Measurements from ENCODE around the gene NCEH1. TPM values are rescaled to one million over a fixed set of nuclear protein-coding genes. Genes with fewer than 3 reads are reported as not detected.
A peak's percentile ranks its signal among the peaks of the same experiment; 100 is the strongest.

NCEH1 gene
- total and polyA plus RNA-seq, 2 of the 13 experiments (the other 11 are each of a cell fraction or from before 2014, with no cell fraction given), result 12.9 to 21.4 TPM

DNA sequence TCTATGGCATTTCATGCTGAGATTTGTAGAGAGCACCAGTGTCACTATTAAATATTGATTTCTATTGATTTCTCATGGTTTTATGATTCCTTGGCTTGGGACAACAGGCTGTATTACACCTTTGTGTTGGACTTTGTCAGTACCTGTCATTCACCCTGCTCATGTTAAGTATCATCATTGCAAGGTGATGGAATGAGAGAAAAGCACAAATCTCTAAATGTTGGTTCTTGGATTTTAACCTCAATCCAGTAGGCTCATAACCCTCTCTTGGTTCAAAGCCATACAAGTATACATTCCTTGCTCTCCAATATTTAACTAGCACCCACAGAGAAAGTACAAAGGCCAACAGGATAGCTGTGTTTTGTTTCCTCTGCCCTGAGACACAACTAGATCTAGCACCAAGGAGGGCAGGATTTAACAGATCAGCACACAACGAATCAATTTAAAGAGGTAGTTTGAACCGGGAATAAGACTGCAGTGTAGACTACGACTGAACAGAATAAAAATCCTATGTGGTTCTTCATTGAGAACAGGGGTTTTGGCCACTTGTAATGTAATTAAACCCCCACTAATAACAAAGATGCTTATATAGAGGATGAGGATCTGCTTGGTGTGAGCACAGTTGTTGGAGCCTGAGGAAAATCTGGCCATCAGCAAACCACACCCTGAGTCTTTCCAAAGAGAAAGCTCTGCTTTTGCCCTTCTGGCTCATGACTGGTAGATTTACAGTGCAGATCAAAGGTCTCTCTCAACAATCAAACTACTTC lies 109.6 kb downstream of the NCEH1 start (continued):
- TF ChIP-seq ZNF646 (CRISPR knock-in tag; IDR thresholded peaks at IDR 0.05), result peak; percentile 44; the same call in 1 of the 2 replicates
- TF ChIP-seq KDM1A (CRISPR knock-in tag; IDR thresholded peaks at IDR 0.05), result no peak
- no peak for TF ChIP-seq CEBPG (CRISPR knock-in tag; IDR thresholded peaks at IDR 0.05)
- no peak for TF ChIP-seq ZNF460 (CRISPR knock-in tag; IDR thresholded peaks at IDR 0.05; ENCODE audit: borderline replicate concordance)
- no peak for TF ChIP-seq ZNF138 (CRISPR knock-in tag; IDR thresholded peaks at IDR 0.05; ENCODE audit: low read depth)
- no peak for TF ChIP-seq CENPT (CRISPR knock-in tag; IDR thresholded peaks at IDR 0.05; ENCODE audit: low read depth)
- no peak for TF ChIP-seq THYN1 (CRISPR knock-in tag; IDR thresholded peaks at IDR 0.05; ENCODE audit: borderline replicate concordance, low read depth)
- TF ChIP-seq ZNF800 (CRISPR knock-in tag; IDR thresholded peaks at IDR 0.05), result no peak
- no peak for TF ChIP-seq ZNF10 (CRISPR knock-in tag; IDR thresholded peaks at IDR 0.05; ENCODE audit: borderline replicate concordance, low read depth)
- TF ChIP-seq GZF1 (CRISPR knock-in tag; IDR thresholded peaks at IDR 0.05), result no peak
- no peak for TF ChIP-seq SMAD3 (CRISPR knock-in tag; IDR thresholded peaks at IDR 0.05)
- no peak for TF ChIP-seq POLR2AphosphoS2 (IDR thresholded peaks at IDR 0.05; ENCODE audit: low read depth, low read length)
- TF ChIP-seq ZNF772 (CRISPR knock-in tag; IDR thresholded peaks at IDR 0.05), result no peak
- no peak for TF ChIP-seq AGO2 (optimal IDR thresholded peaks at IDR 0.05; ENCODE audit: low read depth, low read length)
- TF ChIP-seq, protein P1, sequence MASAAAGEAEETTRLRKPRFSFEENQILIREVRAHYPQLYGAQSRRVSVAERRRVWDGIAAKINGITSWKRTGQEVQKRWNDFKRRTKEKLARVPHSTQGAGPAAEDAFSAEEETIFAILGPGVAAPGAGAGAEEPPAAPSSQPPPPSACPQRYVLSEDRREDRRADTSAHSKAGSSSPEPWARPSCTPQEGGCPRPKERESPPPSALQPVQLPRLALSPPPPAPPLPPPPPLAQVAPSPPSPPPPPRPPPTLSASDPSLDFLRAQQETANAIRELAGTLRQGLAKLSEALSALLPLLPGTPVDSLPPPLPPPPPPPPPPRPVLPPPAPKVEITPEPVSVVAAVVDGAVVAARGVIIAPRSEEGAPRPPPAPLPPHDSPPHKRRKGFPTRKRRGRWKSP (CRISPR knock-in tag; IDR thresholded peaks at IDR 0.05), result no peak
- peak; percentile 60 for TF ChIP-seq FOXA3 (CRISPR knock-in tag; IDR thresholded peaks at IDR 0.05)
- TF ChIP-seq, protein P2, sequence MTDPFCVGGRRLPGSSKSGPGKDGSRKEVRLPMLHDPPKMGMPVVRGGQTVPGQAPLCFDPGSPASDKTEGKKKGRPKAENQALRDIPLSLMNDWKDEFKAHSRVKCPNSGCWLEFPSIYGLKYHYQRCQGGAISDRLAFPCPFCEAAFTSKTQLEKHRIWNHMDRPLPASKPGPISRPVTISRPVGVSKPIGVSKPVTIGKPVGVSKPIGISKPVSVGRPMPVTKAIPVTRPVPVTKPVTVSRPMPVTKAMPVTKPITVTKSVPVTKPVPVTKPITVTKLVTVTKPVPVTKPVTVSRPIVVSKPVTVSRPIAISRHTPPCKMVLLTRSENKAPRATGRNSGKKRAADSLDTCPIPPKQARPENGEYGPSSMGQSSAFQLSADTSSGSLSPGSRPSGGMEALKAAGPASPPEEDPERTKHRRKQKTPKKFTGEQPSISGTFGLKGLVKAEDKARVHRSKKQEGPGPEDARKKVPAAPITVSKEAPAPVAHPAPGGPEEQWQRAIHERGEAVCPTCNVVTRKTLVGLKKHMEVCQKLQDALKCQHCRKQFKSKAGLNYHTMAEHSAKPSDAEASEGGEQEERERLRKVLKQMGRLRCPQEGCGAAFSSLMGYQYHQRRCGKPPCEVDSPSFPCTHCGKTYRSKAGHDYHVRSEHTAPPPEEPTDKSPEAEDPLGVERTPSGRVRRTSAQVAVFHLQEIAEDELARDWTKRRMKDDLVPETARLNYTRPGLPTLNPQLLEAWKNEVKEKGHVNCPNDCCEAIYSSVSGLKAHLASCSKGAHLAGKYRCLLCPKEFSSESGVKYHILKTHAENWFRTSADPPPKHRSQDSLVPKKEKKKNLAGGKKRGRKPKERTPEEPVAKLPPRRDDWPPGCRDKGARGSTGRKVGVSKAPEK (CRISPR knock-in tag; IDR thresholded peaks at IDR 0.05; ENCODE audit: borderline replicate concordance), result no peak; the same call in 1 of the 2 replicates
